ENCODE measurements around the gene HTR3C.
"Not testable (repeated sequence)": the region's sequence is repeated elsewhere in the genome, so short reads cannot be mapped to it uniquely, and the experiment has no call there.

The HTR3C gene, protein sequence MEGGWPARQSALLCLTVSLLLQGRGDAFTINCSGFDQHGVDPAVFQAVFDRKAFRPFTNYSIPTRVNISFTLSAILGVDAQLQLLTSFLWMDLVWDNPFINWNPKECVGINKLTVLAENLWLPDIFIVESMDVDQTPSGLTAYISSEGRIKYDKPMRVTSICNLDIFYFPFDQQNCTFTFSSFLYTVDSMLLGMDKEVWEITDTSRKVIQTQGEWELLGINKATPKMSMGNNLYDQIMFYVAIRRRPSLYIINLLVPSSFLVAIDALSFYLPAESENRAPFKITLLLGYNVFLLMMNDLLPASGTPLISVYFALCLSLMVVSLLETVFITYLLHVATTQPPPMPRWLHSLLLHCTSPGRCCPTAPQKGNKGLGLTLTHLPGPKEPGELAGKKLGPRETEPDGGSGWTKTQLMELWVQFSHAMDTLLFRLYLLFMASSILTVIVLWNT

DNA sequence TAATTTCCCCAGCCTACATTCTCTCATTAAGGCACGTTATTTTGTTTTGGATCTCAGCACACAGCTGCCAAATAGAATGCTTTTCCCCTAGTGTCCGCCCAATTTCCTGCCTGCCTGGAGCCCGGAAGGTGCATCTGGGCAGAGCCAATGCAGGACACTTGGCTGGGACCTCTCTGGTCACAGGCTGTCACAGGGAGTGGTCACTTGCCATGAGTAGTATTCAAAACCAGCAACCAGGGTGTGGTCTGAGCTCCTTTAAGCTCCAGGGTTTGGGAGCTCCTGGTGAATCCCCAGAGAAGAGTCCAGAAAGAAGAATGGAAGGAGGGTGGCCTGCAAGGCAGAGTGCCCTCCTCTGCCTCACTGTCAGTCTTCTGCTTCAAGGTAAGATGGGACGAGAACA lies at the start of gene HTR3C:
HTR3C (plus strand) TSS at position 281 of the 400 bp plus-strand sequence; CDS start at position 315, 34 bp downstream.
- DNase-seq, result no peak

DNA sequence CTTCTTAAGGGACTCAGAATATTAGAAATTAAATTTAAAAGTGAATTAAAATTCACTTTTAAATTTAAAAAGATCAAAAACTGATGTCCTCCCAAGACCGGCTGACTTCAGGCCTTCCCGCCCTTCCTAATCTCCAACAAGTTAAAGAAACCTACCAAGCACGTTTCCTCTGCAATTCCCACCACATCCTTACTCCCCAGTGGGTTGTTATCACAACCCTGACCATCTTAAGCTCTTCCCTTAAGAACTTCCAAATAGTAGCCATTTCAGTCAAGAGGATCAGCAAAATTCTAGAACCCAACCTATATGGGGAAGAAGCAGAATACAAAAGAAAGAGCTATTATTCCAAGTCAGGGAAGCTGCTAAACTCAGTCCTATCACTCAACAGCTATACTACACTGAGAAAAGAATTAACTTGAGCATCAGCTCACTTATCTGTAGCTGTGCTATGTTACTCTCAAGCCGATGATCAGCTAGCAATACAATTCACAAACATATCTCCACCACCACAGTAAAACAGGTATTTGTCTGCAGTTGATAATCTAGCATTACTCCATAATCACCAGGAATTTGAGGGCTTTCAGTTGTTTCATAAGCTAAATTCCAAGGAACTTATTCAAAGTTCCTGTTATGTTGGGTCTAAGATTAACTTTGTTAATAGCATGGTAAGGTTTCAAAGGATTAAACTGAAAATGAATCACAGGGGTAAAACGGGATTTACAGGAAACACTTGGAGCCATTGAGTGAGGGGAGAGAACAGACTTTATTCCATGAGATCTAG lies 49.5 kb upstream of the HTR3C start:
- DNase-seq, result no peak

DNA sequence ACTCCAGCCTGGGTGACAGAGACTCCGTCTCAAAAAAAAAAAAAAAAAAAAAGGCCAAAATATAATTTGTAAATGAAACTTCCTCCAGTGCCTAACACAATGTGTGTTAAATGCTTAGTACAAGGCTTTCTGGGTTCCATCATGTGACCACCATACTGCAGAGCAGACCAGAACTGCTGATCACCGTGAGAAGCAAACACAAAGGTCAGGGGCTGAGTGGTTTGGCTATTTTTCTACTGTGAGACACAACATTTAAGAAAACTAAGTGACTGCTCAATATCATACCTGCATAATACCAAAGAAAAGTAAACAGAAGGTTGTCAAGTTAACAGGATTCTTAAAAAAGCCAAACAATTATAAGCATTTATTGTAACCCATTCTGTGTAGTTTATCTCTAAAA lies 48.4 kb upstream of the HTR3C start:
- DNase-seq, result no peak

DNA sequence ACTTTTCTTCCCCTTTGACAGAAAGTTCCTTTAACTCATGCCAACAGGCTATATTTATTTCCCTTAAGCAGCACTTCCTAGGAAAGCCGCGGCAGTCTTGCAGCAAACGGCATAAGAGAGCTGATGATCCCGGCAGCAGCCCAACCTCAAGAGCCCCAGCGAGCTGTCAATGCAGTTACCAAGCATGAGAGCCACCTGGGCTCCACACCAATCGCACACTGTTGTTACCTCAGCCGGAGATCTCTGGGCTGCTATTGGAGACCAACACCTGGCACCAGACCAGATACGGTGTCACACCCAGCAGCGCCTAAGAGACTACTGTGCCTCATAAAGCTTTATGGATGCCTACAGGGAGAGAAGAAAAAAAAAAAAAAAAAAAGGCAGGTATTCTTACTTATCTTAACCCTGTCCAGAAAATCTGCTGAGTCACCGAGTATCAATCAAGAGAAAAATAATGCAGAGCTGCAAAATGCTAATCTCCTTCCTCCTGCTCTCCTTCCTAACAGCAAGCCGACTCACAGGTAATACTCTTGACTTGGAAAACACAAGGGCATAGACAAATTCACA lies 46.8 kb upstream of the HTR3C start:
- peak; percentile 96 for DNase-seq

DNA sequence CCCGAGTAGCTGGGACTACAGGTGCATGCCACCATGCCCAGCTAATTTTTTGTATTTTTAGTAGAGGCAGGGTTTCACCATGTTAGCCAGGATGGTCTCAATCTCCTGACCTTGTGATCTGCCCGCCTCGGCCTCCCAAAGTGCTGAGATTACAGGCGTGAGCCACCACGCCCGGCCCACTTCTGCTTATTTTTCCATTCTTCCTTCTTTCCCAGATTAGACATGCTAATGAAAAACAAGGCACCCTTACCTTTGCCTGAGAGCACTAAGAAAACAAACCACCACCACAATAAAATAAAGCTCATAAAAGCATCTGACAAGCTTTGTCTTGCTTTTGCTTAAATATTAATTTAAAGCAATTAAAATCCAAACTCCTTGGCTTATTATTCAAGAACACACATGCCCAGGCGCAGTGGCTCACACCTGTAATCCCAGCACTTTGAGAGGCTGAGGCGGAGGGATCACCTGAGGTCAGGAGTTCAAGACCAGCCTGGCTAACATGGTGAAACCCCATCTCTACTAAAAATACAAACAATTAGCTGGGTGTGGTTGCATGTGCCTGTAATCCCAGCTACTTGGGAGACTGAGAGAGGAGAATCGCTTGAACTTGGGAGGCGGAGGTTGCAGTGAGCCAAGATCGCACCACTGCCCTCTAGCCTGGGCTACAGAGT lies 45.6 kb upstream of the HTR3C start:
- DNase-seq, result not testable (repeated sequence)

DNA sequence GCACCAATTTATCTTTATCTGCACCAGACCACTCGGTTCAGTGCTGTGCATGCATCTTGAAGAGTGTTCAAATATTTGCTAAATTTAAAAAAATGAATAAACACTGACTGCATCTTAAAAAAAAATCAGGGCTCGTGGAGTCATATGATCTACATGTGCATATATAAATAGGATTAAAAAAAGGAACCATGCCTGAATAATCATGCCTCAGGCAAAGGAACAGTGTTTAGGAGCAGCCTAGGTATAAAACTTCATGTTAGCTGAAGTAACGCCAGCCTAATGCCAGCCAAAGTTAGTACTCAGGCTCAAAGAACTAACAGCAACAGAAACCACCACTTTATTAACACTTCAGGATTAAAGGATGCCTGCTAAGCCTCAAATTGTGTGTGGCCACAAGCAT lies 44.7 kb upstream of the HTR3C start:
- no peak for DNase-seq

DNA sequence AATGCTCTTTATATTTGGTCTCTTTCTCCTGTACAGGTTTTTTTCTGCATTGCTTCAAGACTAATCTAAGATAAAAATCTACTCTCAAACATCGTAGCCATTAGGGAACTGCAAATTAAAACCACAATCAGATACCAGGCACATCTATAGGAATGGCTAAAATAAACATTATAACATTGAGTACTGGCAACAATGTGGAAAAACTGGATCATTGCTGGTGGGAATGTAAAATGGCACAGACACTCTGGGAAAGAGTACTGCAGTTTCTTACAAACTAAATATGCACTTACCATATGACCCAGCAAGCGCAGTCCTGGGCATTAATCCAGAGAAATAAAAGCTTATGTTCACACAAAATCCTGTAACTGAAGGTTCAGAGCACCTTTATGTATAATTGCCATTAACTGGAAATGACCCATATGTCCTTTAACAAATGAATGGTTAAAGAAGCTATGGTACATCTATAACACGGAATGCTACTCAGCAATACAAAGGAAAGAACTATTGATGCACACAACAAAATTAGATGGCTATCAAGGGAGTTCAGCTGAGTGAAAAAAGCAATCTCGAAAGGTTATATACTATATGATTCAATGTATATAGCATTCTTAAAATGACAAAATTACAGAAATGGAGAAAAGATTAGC lies 41.5 kb upstream of the HTR3C start:
- no peak for DNase-seq

DNA sequence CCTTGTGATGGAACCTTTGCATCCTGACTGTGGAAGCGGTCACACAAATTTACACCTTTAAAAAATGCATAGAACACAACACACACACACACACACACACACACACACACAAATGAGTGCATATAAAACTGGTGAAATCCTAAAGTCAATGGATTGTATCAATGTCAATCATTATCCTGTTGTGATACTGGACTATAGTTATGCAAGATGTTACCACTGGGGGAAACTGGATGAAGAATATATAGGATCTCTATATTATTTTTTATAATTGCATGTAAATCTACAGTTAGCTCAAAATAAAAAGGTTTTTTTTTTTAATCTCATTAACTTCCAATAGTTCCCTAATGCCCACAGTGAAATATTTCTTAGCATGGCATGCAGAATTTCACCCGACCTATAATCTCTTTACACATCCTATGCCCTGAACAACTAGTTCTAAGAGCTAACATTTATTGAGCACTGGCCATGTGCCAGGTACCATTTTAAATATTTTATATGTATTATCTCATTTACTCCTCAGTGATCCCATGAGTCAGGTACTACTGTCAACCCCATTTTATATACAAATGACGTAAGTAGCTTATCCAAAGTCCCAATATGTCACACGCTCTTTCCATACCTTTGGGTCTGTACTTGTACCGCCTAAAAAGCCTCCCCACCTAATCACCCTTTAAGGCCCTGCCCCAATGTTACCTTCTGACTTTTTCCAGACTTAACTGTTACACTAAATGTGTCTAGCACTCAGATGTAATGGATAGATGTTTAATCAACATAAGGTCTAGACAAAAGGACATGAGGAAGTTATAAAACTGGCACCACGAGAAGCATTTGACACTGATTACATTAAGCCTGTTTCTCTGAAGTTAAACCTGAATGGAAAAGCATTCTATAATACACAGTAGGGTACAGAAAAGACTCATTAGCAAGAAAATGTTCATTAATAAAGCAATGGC lies 40.6 kb upstream of the HTR3C start:
- no peak for DNase-seq

DNA sequence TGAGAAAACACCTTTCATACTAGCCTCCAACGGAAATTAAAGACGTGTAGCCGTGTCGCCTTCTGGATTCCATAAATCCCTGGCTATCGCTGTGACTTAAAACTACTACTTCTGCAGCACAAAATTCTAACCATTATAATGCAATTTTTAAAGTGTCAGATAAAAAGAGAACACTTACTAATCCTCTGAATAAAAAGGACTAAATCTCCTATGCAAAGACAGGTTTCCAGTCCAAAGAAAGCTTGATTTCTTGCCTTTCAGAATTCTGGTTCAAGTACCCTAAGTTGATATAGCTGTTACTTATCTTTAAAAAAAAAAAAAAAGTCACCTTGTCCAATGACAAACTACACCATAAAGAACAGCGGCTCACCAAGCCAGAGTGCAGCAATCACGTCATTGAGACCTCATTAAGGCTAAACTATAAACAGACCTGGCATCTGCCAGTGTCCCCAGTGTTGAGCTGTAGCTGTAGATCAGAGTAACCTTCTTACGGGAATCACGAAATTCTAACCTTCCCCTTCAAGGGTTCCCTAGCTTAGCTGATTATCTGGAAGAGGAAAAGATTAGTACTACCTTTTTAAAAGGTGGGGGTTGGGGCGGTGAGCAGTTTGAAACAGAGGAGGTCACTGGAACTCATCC lies 37.3 kb upstream of the HTR3C start:
- DNase-seq, result peak; percentile 38

DNA sequence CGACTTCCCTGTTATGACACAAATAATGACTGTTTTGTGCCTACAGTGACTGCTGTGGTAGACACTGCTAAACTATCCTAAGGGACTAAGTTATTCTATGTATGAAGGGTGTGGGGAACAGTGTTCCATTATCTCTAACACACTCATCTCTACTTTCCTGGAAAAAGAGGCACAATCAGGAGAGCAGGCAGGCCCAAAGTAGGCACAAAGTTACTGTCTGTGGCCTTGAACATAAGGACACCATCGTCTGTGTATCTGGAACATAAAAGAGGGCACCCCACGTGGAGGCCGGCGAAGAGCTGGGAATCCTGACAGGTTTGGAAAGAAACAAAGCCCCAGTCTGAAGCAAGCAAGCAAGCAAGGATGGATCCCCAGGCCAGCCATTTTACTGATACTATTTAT lies 36.7 kb upstream of the HTR3C start:
- no peak for DNase-seq

DNA sequence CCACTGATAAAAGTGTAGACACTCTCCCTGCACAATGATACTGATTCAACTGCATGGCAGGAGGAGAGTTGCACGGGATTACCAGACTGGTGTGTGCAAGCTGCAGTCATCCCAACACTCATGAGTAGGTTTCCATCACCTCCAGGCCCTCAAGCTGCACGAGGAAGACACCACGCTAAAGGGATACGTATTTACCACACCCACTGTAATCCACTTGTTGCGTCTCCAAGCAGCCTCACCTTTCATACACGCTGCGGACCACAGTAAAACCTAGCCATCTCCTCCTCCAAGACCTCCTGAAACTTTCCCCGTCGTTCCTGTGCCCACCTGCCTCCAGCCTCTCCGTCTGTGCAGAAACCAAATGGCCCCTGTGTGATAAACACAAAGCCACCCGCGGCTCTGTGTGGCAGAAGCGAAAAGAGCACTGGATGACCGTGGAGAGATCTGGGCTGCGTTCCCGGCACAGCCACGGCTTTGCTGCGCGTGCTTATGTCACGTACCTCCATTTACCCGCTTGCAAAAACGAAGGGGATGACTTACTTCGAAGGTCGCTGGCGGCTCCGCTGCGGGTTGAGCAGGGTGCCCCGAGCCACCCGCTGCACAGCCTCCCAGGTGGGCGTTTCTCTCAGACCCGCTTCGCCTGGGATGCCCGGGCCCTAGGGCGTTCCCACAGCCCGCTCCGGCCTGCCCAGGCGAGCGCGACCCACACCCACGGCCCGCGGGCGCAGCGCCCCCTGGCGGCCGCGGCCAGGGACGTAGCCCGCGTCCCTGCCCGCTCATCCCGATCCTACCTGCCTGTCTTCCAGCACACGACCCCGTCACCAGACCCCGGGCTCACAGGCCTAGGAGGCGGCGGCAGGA lies 35.8 kb upstream of the HTR3C start:
- peak; percentile 27 for DNase-seq

DNA sequence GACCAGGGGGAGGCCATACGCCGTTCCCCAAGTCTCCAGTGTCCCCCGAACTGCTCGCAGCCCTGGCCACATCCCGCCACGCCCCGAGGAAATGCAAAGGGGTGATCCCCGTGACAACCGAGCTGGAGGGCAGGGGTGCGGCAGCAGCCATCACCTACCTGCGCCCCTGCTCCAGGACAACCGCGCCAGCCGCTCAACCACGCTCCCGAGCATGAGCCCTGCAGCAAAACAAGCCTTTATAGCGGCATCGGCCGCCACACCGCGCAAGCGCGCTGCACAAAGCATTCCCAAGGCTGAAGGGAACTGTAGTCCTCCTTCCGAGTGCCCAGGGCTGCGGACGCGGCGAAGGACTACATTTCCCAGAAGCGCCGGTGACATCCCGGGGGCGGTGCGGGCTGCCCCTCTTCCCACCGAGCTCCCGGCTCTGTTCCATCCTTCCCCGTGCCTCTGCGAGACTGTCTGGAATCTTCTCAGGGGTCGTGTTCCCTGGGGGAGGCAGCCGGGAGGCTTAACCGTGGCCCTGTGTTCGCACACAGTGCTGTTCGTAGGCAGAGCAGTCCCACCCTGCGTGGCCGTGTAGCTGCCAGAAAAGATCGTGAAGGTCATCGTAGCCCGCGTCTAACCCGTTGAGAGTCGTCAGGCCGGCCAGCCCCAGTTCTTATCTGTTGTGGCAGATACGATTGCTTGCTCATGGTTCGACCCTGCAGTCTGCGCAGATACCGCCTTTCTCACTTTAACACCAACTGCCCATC lies 35.0 kb upstream of the HTR3C start, which contains the start of gene ABCC5:
ABCC5 (minus strand) TSS at position 213 of the 752 bp plus-strand sequence. CDS start 3,492 bp downstream, outside the sequence.
- peak; percentile 92 for DNase-seq

DNA sequence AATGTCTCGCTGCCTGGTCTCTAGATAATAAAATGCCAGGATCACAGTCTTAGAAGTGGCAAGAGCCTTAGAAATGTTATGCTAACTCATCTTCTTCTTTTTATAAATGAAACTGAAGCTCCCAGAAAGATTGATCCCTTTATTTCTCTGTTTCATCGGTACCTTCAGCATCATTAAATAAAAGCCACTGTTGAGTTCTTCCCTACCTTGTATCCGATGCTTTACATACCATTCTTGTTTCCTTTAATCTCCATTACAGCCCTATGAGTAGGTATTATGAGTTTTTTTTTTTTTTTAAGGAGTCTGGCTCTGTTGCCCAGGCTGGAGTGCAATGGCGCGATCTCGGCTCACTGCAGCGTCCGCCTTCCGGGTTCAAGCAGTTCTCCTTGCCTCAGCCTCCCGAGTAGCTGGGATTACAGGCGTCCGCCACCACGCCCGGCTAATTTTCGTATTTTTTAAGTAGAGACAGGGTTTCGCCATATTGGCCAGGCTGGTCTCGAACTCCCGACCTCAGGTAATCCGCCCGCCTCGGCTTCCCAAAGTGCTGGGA lies 34.3 kb upstream of the HTR3C start:
- DNase-seq, result no peak

DNA sequence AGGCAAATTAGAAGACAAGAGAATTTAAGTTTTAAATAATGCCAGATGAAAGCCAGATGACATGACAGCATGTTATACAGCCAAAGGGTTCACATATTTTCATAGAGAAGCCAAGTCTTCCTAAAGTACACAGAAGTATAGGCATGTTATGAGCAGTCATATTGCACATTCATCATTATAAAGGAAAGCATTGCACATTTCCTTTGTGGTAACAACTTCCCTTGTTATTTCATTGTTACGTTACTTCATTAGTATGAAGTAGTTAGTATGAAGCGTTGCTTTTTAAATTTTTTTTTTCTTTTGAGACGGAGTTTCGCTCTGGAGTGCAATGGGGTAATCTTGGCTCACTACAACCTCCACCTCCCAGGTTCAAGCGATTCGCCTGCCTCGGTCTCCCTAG lies 30.5 kb upstream of the HTR3C start:
- DNase-seq, result no peak

DNA sequence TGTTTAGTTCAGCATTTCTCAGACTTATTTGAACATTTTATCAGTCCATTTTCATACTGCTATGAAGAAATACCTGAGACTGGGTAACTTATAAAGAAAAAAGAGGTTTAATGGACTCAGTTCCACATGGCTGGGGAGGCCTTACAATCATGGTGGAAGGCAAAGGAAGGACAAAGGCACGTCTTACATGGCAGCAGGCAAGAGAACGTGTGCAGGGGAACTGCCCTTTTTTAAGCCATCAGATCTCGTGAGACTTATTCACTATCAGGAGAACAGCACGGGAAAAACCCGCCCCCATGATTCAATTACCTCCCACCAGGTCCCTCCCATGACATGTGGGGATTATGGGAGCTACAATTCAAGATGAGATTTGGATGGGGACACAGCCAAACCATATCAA lies 27.6 kb upstream of the HTR3C start:
- DNase-seq, result not testable (repeated sequence)

DNA sequence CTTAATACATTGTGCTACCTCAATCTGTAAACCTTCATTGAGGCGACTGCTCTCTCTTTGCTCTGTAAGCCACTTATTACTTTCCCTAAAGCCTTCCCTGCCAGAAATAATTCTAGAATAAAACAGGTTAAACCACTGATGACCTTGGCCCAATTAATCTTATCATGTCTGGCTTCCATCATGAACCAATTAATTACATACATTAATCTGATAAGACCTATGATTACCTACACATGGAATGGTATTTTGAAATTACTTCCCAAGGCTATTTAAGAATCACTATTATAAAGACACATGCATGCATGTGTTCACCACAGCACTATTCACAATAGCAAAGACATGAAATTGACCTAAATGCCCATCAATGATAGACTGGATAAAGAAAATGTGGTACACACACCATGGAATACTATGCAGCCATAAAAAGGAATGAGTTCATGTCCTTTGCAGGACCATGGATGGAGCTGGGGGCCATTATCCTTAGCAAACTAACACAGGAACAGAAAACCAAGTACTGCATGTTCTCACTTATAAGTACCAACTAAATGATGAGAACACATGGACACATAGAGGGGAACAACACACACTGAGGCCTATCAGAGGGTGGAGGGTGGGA lies 24.5 kb upstream of the HTR3C start:
- DNase-seq, result not testable (repeated sequence)

DNA sequence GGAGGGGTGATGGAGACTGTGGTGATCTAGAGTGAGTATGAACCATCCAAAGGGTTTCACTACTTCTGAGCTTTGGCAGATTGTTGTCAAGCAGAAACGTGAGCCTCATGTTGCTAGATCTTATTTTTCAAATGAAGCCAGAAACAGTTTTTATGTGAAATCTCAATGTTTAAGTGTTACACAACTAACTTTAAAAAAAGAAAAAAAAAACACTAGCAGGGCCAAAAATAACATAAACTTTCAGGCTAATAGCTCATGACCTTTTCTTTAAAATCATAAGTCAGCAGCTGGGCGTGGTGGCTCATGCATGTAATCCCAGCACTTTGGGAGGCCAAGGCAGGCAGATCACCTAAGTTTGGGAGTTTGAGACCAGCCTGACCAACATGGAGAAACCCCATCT lies 23.4 kb upstream of the HTR3C start:
- DNase-seq, result no peak

DNA sequence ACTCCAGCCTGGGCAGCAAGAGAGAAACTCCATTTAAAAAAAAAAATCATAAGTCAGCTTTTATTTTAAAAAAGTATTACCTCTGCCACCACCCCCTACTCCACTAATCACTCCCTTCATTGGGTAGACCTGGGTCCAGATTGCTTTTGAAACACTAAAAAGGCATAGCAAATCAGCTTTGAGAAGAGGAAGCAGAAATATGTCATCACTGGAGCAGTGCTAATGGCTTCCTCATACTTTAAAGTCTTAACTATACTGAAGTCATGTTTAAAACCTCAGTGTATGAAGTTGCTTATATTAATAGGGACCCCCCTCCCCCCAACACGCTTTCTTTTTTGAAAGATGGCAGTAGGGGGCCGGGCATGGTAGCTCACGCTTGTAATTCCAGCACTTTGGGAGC lies 22.3 kb upstream of the HTR3C start:
- DNase-seq, result no peak
